ENCODE measurements around the gene S1PR3.

DNA sequence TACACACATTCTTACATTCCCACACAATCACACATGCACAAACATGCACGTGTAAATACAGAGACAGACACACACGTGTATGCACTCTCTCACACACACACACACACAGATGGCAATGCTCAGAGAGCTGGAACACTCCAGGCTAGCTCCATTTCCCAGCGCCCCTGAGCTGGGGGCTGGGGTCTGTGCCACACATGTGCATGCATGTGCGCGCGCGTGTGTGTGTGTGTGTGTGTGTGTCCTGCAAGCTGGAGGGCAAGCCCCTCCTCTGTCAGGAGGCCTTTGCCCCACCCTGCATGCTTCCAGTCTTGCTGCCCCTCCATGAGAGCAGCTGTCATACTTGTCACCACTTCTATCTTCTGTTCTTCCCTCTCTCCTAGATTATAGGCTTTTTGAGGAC, 16.6 kb upstream of the S1PR3 start:
- TF ChIP-seq GATA2 (IDR thresholded peaks at IDR 0.05; ENCODE audit: low read depth, low read length): no peak
- TF ChIP-seq GATA3 (IDR thresholded peaks at IDR 0.05; ENCODE audit: low read depth, low read length): no peak
